GM18868 (cell line): Measurements from ENCODE around the gene PIK3C3.

Experiments
- ATAC-seq: cut with Tn5 transposase; IDR thresholded peaks from one replicate; pipeline ENCODE4 v1.9.1; 2021; ENCODE audit warnings: mild to moderate bottlenecking, moderate library complexity; ENCODE audit not compliant: unreplicated experiment

The PIK3C3 gene

DNA sequence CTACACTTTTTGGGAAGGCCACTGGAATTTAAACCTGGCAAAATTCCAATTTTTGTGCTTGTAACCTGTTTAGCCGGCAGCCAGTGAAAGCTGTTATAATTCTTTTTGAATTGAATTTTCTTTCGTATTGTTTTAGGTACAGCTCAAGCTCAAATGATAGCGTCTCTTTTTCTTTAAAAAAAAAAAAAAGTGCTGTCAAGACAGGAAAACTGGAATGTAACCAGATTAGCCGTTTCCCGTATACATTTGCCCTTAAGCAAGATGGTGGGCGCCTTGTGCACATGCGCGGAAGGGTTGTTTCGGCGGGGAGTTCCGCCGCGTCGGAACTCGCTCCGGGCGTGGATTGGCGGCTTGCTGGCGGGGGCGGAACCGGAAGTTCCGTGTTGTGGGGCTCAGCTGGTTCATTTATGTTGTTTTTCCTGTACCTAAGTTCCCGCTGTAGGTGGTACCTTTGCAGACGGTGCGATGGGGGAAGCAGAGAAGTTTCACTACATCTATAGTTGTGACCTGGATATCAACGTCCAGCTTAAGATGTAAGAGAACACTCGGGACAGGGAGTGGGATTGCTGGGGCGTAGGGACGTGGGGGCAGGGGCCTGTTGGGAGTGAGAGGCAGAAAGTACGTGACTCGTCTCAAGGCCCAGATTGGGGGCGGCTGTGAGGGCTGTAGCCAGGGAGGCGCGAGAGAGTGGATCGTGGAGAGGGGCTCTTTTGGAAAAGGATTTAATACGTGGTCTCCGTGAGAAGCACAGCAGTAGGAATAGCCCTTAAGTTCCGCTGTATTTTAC, at the start of gene PIK3C3:
Gene PIK3C3 (plus strand): TSS at position 408 of the 787 bp plus-strand sequence. CDS start 58 bp downstream, at position 466.
- peak; percentile 98 for ATAC-seq

DNA sequence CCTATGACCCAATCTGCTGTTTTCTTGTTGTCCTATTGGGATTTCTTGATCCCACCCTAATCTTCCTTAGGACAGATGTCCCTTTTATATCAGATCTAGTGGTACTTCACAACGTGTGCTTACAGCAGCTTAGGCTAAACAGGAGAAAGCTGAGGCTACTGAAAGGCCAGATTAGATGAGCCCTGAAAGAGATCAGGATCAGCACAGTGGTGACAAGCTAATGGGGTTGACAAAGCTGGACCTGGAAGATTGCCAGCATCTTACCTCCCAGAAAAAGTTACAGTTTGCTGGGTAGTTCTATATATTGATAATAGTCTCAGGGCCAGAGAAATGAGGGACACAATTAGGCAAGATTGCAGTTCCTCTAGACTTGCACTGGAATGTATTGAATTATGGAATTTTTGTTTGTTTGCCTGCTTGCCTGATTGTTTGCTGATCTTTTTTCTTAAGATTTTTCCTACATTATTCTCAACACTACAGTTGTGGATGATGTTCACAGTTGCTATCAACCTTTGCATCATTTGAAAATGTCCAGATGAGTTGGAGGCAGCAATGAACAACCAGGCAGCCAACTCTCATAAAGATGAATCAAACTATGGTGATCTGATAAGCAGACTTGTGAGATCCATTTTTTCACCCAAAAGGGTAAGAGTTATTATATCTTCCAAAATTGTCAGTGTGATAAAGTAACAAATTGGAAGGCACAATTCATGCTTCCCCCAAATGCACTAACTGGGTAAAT, 49.1 kb upstream of the PIK3C3 start:
- ATAC-seq = no peak

- ATAC-seq = peak; percentile 92
Measured at GRCh38 chr18:41906528-41907146, 48.4 kb upstream of the PIK3C3 start.

- ATAC-seq = no peak
Measured at GRCh38 chr18:41917181-41917580, 37.9 kb upstream of the PIK3C3 start.

- no peak for ATAC-seq
Measured at GRCh38 chr18:41921770-41922169, 33.3 kb upstream of the PIK3C3 start.

GRCh38 chr18:41922176-41922575, 32.9 kb upstream of the PIK3C3 start:
- no peak for ATAC-seq

DNA sequence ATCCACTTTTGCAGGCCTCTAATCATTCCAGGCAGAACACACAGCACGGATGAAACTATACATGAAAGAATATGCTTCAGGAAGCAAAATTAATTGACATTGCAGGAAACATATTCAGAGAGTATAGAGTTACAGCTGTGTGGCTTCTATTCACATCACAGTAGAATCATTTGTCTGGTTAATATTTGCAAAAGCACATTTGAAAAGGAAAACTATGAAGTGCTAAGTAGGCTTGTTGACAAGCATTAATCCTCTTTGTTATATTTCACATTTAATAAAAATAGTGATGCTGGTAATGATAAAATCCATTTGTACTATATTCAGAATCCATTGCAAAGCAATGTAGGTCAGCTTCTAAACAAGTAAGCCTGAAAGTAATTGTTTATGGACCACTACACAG, 32.2 kb upstream of the PIK3C3 start:
- ATAC-seq = no peak

GRCh38 chr18:41923446-41923845, 31.6 kb upstream of the PIK3C3 start:
- ATAC-seq = no peak

DNA sequence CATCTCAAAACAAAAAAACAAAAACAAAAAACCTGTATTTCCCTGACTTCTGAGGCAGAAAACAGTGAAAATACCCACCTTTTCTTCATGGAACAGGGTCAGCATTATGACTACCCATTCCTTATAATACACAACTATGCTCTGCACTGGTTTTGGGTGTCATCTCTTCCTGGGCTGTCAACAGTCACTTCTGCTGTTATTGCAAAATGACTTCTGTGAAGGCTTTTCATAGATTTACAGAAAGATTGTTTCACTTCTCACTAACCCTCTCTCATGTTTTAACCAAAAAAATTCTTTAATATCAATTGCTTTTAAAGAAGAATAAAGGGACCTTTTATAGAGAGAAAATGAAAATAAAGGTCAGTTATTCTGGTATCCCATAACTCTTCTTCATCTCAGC, 26.5 kb upstream of the PIK3C3 start:
- ATAC-seq = no peak

GRCh38 chr18:41932899-41933298, 22.1 kb upstream of the PIK3C3 start:
- ATAC-seq = no peak

DNA sequence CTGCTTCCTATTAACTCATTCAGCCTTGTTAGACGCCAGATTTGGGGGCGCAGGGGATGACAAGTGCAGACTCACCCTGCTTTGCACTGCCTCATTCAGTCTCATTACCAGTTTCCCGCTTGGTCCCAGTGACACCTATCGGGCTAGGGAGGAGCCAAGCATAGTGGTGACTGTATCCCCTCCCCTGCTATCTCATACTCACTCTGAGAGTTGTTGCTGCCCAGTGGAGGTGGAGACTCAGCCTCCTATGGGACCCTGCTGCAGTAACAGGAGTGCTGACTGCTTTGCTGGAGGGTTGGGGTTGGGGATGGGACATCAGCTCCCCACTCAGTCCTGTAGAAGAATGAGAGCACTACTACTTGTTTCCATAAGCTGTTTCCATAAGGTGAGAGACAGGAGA, 21.3 kb upstream of the PIK3C3 start:
- no peak for ATAC-seq

GRCh38 chr18:41936471-41937134, 18.4 kb upstream of the PIK3C3 start:
- peak; percentile 73 for ATAC-seq

- ATAC-seq = no peak
Measured at GRCh38 chr18:41938445-41938844, 16.6 kb upstream of the PIK3C3 start.

DNA sequence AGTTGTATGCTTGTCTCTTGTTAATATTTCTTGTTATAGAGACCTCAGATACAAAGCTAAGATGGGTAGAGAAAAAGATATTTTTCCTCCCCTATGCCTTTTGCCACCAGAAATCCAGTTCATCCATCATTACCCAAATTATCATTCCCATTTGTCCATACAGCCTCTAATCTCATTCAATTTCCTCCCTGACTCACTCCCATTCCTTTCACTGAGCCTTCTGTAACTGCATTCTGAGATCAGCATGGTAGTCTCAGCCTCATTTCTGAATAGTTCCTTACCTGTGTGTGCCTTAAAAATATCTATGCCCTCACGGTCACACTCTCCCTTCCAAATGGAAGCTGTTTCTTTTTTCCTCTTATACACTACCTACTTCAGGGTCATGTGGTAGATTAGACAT, 15.7 kb upstream of the PIK3C3 start:
- no peak for ATAC-seq

- no peak for ATAC-seq
Measured at GRCh38 chr18:41940506-41941215, 14.4 kb upstream of the PIK3C3 start.

DNA sequence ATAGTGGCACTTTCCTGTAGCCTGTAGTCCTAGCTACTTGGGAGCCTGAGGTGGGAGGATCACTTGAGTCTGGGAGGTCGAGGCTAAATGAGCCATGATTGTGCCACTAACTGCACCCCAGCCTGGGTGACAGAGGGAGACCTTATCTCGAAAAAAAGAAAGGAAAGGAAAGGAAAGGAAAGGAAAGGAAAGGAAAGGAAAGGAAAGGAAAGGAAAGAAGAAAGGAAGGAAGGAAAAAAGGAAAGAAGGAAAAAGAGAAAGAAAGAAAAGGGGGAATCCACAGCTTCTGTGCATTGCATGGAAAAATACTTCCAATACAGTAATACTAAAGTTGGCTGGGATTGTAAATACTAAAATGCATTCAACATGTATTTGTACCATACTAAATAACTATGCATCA, 12.8 kb upstream of the PIK3C3 start:
- ATAC-seq = no peak

DNA sequence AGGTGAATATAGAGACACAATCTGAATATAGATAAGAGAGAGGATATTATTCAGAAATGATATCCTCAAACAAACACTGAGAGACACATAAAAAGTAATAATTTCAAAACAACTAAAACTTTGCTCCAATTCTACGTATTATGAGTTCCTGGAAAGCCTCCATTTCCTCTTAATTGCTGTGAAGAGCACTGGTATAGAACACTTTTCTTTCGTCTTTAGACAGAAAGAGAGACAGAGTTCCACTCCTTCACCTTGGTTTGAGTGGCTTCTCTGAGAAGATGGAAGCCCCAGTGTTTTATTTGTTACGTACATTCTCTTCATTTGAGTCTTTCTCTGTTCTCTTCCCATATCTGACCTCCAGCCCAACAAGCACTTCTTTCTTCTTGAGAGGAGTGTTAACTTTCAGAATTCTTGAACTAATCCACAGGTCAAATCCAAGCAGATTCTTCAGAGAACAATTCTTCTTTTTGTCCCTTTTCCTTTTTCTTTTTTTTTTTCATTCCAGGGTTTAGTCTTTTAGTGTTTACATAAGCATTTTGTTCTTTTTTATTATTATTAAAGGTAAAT, 6.4 kb upstream of the PIK3C3 start:
- ATAC-seq = no peak

GRCh38 chr18:41949206-41949920, 5.7 kb upstream of the PIK3C3 start:
- no peak for ATAC-seq

GRCh38 chr18:41955688-41956087, 654 bp downstream of the PIK3C3 start:
- ATAC-seq = no peak

GRCh38 chr18:41959045-41959444, 4.0 kb downstream of the PIK3C3 start:
- ATAC-seq = no peak
